Lower lobe of right lung (tissue), 2 donors: ENCODE results near the gene TP53. TPM values are rescaled to one million over a fixed set of nuclear protein-coding genes. Genes with fewer than 3 reads are reported as not detected.

Experiments used
- ATAC-seq, 2 donors: fragments of 200-7000 bp; cut with Tn5 transposase; one replicate each; pipeline ENCODE4 v1.9.1; 2020 to 2022; ENCODE audit warnings: mild to moderate bottlenecking in 2 of 2, moderate library complexity in 2 of 2
- DNase-seq: peaks from one replicate; pipeline ENCODE4 v3.0.0-alpha.2; 2020
- H3K27ac ChIP-seq: fragments of 200-600 bp; one replicate; pipeline ENCODE4 v1.8.0; 2022
- H3K27me3 ChIP-seq: fragments of 200-600 bp; one replicate; pipeline ENCODE4 v1.8.0; 2022; ENCODE audit warnings: low read depth
- H3K36me3 ChIP-seq: fragments of 200-600 bp; one replicate; pipeline ENCODE4 v1.8.0; 2022; ENCODE audit warnings: mild to moderate bottlenecking
- H3K4me1 ChIP-seq: fragments of 200-600 bp; one replicate; pipeline ENCODE4 v1.8.0; 2022
- H3K4me3 ChIP-seq: fragments of 200-600 bp; one replicate; pipeline ENCODE4 v1.8.0; 2022; ENCODE audit warnings: mild to moderate bottlenecking
- H3K9me3 ChIP-seq: fragments of 200-600 bp; one replicate; pipeline ENCODE4 v1.8.0; 2022
- CTCF ChIP-seq: fragments of 200-600 bp; IDR thresholded peaks from one replicate; pipeline ENCODE4 v1.8.0; 2022; ENCODE audit warnings: antibody characterized with exemption, mild to moderate bottlenecking
- intact Hi-C: fragments of 100-400 bp; cut with DNase I; formaldehyde crosslinking; loops from one replicate; pipeline ENCODE4 v1.11.0; 2022
- total RNA-seq: library from RNA; stranded (reverse); fragmentation: NEBNext Ultra II Directional; extraction: Animal tissue kit (Norgen Biotek cat#: 25700); gene quantifications from one replicate; pipeline ENCODE4 v1.2.1, GENCODE V29; 2021
- donor health status: DM: no; HTN: yes; CAD: no; lungs with severe emphysema.

TP53 gene
- total RNA-seq, 1 donor from 2014 or later: 34.8 TPM

GRCh38 chr17:7714721-7715594, 27.7 kb upstream of the TP53 start:
- intact Hi-C loops: no loop called here
- Histone ChIP-seq H3K4me1 (peaks cover 19% of the 10 kb centered on the region), H3K36me3 (no peaks in the 10 kb centered on the region), H3K9me3 (no peaks in the 10 kb centered on the region), H3K27ac (no peak overlapping the region), H3K27me3 (peaks cover 51% of the 10 kb centered on the region), H3K4me3 (no peak overlapping the region)
- DNase-seq (no peak), ATAC-seq (no peak)
- TF ChIP-seq CTCF: no peak

DNA sequence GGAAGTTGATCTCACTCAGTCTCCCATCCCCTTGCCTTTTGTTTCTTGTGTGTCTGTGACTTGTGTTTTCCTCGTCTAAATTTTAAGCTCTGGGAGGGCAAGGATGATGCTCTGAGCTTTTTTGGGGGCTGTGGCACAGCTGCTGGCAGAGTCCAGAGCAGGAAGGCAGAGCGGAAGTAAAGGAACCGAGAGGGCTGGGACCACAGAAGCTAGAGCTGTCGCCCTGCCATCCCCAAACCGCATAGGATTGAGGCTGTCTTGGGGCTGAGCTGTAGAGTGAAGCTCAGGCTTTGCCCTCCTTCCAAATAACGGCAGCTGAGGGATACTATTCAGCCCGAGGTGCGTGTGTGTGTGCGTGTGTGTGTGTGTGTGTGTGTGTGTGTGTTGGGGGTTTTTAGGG, 26.5 kb upstream of the TP53 start:
- TF ChIP-seq CTCF: no peak
- DNase-seq: no peak

GRCh38 chr17:7712111-7712771, 25.0 kb upstream of the TP53 start:
- TF ChIP-seq CTCF: no peak
- H3K4me3 ChIP-seq: no peak overlapping the region
- H3K36me3 ChIP-seq: no peaks in the 10 kb centered on the region
- ATAC-seq (no peak), DNase-seq (no peak)
- H3K27me3 ChIP-seq: peaks cover 71% of the 10 kb centered on the region
- peaks cover 10% of the 10 kb centered on the region for H3K4me1 ChIP-seq
- intact Hi-C loops: no loop called here
- no peaks in the 10 kb centered on the region for H3K9me3 ChIP-seq
- no peak overlapping the region for H3K27ac ChIP-seq

More for the DNA sequence above, 26.5 kb upstream of the TP53 start:
- H3K4me1 ChIP-seq: peaks cover 19% of the 10 kb centered on the region
- no peak overlapping the region for H3K4me3 ChIP-seq
- ATAC-seq: no peak
- intact Hi-C loops: no loop called here
- no peaks in the 10 kb centered on the region for H3K36me3 ChIP-seq
- H3K27me3 ChIP-seq: peaks cover 59% of the 10 kb centered on the region
- no peak overlapping the region for H3K27ac ChIP-seq
- no peaks in the 10 kb centered on the region for H3K9me3 ChIP-seq

GRCh38 chr17:7711051-7711755, 23.9 kb upstream of the TP53 start:
- ATAC-seq: no peak
- no peaks in the 10 kb centered on the region for H3K9me3 ChIP-seq
- DNase-seq: no peak
- no peaks in the 10 kb centered on the region for H3K36me3 ChIP-seq
- H3K27me3 ChIP-seq: peaks cover 78% of the 10 kb centered on the region
- H3K4me3 ChIP-seq: no peak overlapping the region
- no peak for TF ChIP-seq CTCF
- H3K27ac ChIP-seq: no peak overlapping the region
- intact Hi-C loops: no loop called here
- no peaks in the 10 kb centered on the region for H3K4me1 ChIP-seq

- DNase-seq (no peak), ATAC-seq (no peak)
- no peaks in the 10 kb centered on the region for H3K36me3 ChIP-seq
- no peak for TF ChIP-seq CTCF
- intact Hi-C loops: no loop called here
- peaks cover 78% of the 10 kb centered on the region for H3K27me3 ChIP-seq
- H3K9me3 ChIP-seq: no peaks in the 10 kb centered on the region
- no peak overlapping the region for H3K27ac ChIP-seq
- H3K4me1 ChIP-seq: peaks cover 2% of the 10 kb centered on the region
- H3K4me3 ChIP-seq: no peak overlapping the region
These were observed 23.0 kb upstream of the TP53 start for GRCh38 chr17:7710301-7710700.
